Stomach (tissue), 4 donors: Measurements from ENCODE around the gene CDRT4.

Experiments
- EP300 ChIP-seq: sonication (generic); formaldehyde crosslinking; IDR thresholded peaks from one replicate; pipeline ENCODE4 v1.6.1; 2017; ENCODE audit warnings: antibody characterized with exemption
- POLR2A ChIP-seq, 4 donors: fragments of 450-650 bp; IDR thresholded peaks; one replicate each; pipeline ENCODE4 v1.6.1; 2016; ENCODE audit warnings: antibody characterized with exemption in 4 of 4, control low read depth in 2 of 4, mild to moderate bottlenecking in 1 of 4, moderate library complexity in 1 of 4
- POLR2AphosphoS5 ChIP-seq, 3 donors: sonication (generic); formaldehyde crosslinking; IDR thresholded peaks; one replicate each; pipeline ENCODE4 v1.6.1; 2016; ENCODE audit warnings: antibody characterized with exemption in 3 of 3
- TF ChIP-seq, protein P1 (sequence below), 7 experiments: fragments of 450-650 bp in 4 of 7; fragments of 200-600 bp in 3 of 7; sonication (generic) in 3 of 7; IDR thresholded peaks; one replicate each; pipeline ENCODE4 v1.5.1; 2016 to 2019; ENCODE audit warnings: antibody characterized with exemption in 7 of 7, control low read depth in 2 of 7, mild to moderate bottlenecking in 1 of 7

DNA sequence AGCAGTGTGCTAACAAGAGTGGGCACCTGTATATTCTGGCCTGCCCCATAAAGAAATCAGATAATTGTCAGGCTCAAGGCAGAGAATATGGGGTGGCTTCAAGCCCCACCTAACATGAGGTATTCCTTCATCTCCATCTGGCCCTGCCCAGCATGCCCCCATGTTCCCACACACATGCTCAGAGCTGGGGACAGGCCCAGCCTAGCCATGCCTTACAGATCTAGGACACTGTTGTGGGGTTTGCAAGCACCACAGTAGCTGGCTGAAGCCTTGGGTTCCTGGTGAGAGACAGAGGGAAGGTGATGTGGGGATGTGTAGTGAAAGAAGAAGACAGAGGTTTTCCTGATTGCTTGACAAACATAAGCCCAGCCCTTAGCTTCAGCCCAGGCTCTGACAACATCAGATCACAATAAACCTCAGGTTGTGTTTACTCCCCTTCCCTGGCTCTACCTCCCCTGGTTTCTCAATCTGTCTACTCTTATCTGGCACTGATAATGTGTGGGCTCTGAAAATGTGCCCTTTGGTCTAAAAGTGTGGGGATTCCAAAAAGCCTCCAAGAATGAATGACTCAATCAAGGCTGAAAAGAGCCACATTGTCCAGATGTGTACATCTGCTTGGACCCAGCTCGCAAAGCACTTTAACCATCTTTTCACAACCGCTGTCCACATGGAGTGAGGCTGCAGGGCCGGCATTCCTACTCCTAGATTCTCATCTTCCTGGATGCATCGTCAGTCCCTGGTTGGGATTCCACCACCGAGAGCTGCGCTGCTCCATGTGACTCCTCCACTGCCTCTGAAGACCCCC, 34.4 kb downstream of the CDRT4 start:
- TF ChIP-seq, protein P1, sequence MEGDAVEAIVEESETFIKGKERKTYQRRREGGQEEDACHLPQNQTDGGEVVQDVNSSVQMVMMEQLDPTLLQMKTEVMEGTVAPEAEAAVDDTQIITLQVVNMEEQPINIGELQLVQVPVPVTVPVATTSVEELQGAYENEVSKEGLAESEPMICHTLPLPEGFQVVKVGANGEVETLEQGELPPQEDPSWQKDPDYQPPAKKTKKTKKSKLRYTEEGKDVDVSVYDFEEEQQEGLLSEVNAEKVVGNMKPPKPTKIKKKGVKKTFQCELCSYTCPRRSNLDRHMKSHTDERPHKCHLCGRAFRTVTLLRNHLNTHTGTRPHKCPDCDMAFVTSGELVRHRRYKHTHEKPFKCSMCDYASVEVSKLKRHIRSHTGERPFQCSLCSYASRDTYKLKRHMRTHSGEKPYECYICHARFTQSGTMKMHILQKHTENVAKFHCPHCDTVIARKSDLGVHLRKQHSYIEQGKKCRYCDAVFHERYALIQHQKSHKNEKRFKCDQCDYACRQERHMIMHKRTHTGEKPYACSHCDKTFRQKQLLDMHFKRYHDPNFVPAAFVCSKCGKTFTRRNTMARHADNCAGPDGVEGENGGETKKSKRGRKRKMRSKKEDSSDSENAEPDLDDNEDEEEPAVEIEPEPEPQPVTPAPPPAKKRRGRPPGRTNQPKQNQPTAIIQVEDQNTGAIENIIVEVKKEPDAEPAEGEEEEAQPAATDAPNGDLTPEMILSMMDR (IDR thresholded peaks at IDR 0.05) = no peak
- TF ChIP-seq POLR2AphosphoS5 (IDR thresholded peaks at IDR 0.05) (peak in 2 of 3 donors; percentile 55 to 70), POLR2A (IDR thresholded peaks at IDR 0.05) (no peak), EP300 (no peak)
